Trophoblast cell (in vitro differentiated cells and primary cell): ENCODE data around the gene IVNS1ABP.

ENCODE experiments used
- DNase-seq, 2 donors: peaks; one replicate each; pipeline ENCODE4 v3.0.0-alpha.2; 2016
- H2AFZ ChIP-seq: 2 replicates; pipeline ENCODE4 v1.6.1; 2013; ENCODE audit warnings: low read length, moderate library complexity, mild to moderate bottlenecking; ENCODE audit not compliant: insufficient read depth, poor library complexity
- H2AK5ac ChIP-seq: 2 replicates; pipeline ENCODE4 v1.6.1; 2013; ENCODE audit warnings: mild to moderate bottlenecking, low read length
- H2BK120ac ChIP-seq: 2 replicates; pipeline ENCODE4 v1.6.1; 2013; ENCODE audit warnings: low read length, mild to moderate bottlenecking, moderate library complexity; ENCODE audit not compliant: insufficient read depth, poor library complexity
- H2BK12ac ChIP-seq: 2 replicates; pipeline ENCODE4 v1.6.1; 2013; ENCODE audit warnings: mild to moderate bottlenecking, low read length, moderate library complexity
- H2BK5ac ChIP-seq: 2 replicates; pipeline ENCODE4 v1.6.1; 2013; ENCODE audit warnings: low read length, low read depth, moderate library complexity, mild to moderate bottlenecking; ENCODE audit not compliant: poor library complexity
- H3K14ac ChIP-seq: 2 replicates; pipeline ENCODE4 v1.6.1; 2013; ENCODE audit warnings: mild to moderate bottlenecking, low read length
- H3K18ac ChIP-seq: 2 replicates; pipeline ENCODE4 v1.6.1; 2013; ENCODE audit warnings: mild to moderate bottlenecking, low read length
- H3K23ac ChIP-seq: 2 replicates; pipeline ENCODE4 v1.6.1; 2013; ENCODE audit warnings: low read length
- H3K27ac ChIP-seq: 2 replicates; pipeline ENCODE4 v1.5.1; 2013; ENCODE audit warnings: low read depth, mild to moderate bottlenecking, inconsistent platforms, low read length, moderate library complexity
- H3K27me3 ChIP-seq: 2 replicates; pipeline ENCODE4 v1.6.1; 2013; ENCODE audit warnings: inconsistent platforms, mild to moderate bottlenecking, low read length, moderate library complexity; ENCODE audit not compliant: insufficient read depth
- H3K36me3 ChIP-seq, 2 experiments: 1 replicate in 1 of 2; 2 replicates in 1 of 2; pipeline ENCODE4 v1.6.1; 2013; ENCODE audit warnings: low read length in 2 of 2, mild to moderate bottlenecking in 2 of 2, moderate library complexity in 1 of 2; ENCODE audit not compliant: insufficient read depth in 2 of 2, control insufficient read depth in 1 of 2
- H3K4ac ChIP-seq: 2 replicates; pipeline ENCODE4 v1.6.1; 2013; ENCODE audit warnings: low read depth, mild to moderate bottlenecking, low read length, moderate library complexity
- H3K4me1 ChIP-seq, 2 experiments: 1 replicate in 1 of 2; 2 replicates in 1 of 2; pipeline ENCODE4 v1.6.1; 2013; ENCODE audit warnings: low read length in 2 of 2, mild to moderate bottlenecking in 2 of 2, moderate library complexity in 1 of 2; ENCODE audit not compliant: insufficient read depth in 2 of 2, control insufficient read depth in 1 of 2
- H3K4me2 ChIP-seq: 2 replicates; pipeline ENCODE4 v1.6.1; 2013; ENCODE audit warnings: inconsistent platforms, mild to moderate bottlenecking, low read length, moderate library complexity
- H3K4me3 ChIP-seq: 2 replicates; pipeline ENCODE4 v1.5.1; 2013; ENCODE audit warnings: mild to moderate bottlenecking, low read depth, low read length, inconsistent platforms
- H3K79me1 ChIP-seq: one replicate; pipeline ENCODE4 v1.6.1; 2013; ENCODE audit warnings: low read length
- H3K79me2 ChIP-seq: 2 replicates; pipeline ENCODE4 v1.6.1; 2013; ENCODE audit warnings: low read length, mild to moderate bottlenecking; ENCODE audit not compliant: control insufficient read depth, insufficient read depth, poor library complexity
- H3K9ac ChIP-seq: 2 replicates; pipeline ENCODE4 v1.6.1; 2013; ENCODE audit warnings: mild to moderate bottlenecking, low read length
- H3K9me3 ChIP-seq: 2 replicates; pipeline ENCODE4 v1.6.1; 2013; ENCODE audit warnings: low read depth, mild to moderate bottlenecking, control low read depth, inconsistent platforms, low read length; ENCODE audit not compliant: insufficient read depth
- H4K12ac ChIP-seq: 2 replicates; pipeline ENCODE4 v1.6.1; 2013; ENCODE audit warnings: low read depth, mild to moderate bottlenecking, low read length, moderate library complexity
- H4K8ac ChIP-seq: 2 replicates; pipeline ENCODE4 v1.6.1; 2013; ENCODE audit warnings: low read depth, mild to moderate bottlenecking, low read length, moderate library complexity
- H4K91ac ChIP-seq: one replicate; pipeline ENCODE4 v1.6.1; 2013; ENCODE audit warnings: low read depth, mild to moderate bottlenecking, low read length, moderate library complexity
- WGBS: extraction: QIAGEN DNeasy Blood & Tissue Kit; methylation state at CpG from one replicate; pipeline ENCODE4 v1.1.7; 2013; ENCODE audit warnings: missing lambda C conversion rate; ENCODE audit not compliant: insufficient read length, insufficient coverage; ENCODE audit errors: extremely low coverage; 5-methylcytosine and 5-hydroxymethylcytosine counted together

The IVNS1ABP gene

DNA sequence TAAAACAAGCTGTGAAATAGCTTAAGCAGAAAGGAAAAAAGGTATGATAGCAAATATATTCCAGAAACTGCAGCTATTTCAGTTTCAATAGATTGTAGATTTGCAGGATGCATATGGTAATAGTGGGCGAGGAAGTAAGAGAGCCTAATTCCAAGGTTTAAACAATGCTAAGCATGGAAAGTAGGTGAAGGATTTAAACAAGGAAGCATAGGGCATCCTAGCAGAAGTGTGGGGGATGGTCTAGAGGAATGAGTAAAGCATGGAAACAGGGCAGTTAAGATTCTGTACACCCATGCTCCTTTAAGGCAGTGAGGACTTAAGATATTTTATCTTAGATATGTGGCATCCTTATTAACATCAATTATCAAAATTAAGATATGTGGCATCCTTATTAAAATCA lies 2.6 kb downstream of the IVNS1ABP start:
- Histone ChIP-seq H3K4me2 (peak overlapping the region; percentile 54), H4K8ac (no peak overlapping the region), H4K12ac (no peak overlapping the region), H3K4me3 (no peak overlapping the region), H3K4me1 (peaks cover 3 to 6% of the 10 kb centered on the region in 2 experiments), H4K91ac (no peak overlapping the region), H3K79me1 (peaks cover 23% of the 10 kb centered on the region), H3K27me3 (no peaks in the 10 kb centered on the region), H2BK5ac (no peak overlapping the region), H3K27ac (peak overlapping the region; percentile 1), H2AK5ac (no peak overlapping the region), H3K79me2 (peaks cover 16% of the 10 kb centered on the region), H2AFZ (no peak overlapping the region), H3K4ac (peak overlapping the region; percentile 94), H3K18ac (no peak overlapping the region), H3K14ac (no peak overlapping the region), H2BK120ac (no peak overlapping the region), H3K9ac (peak overlapping the region; percentile 70), H2BK12ac (no peak overlapping the region), H3K36me3 (peaks cover 7 to 8% of the 10 kb centered on the region in 2 experiments), H3K9me3 (no peaks in the 10 kb centered on the region), H3K23ac (no peak overlapping the region)
- no CpG with 5 or more reads among the region's 1 CpG for WGBS
- peak; percentile 11 to 71 for DNase-seq

- Histone ChIP-seq H2BK120ac (no peak overlapping the region), H2BK12ac (no peak overlapping the region), H3K9me3 (no peaks in the 10 kb centered on the region), H2AFZ (no peak overlapping the region), H3K79me2 (peaks cover 16% of the 10 kb centered on the region), H4K91ac (no peak overlapping the region), H2BK5ac (no peak overlapping the region), H3K36me3 (peaks cover 7 to 10% of the 10 kb centered on the region in 2 experiments), H3K4me2 (peak overlapping the region; percentile 70), H2AK5ac (no peak overlapping the region), H4K12ac (no peak overlapping the region), H3K18ac (no peak overlapping the region), H4K8ac (no peak overlapping the region), H3K4ac (peak overlapping the region; percentile 97), H3K79me1 (peaks cover 16% of the 10 kb centered on the region), H3K27me3 (no peaks in the 10 kb centered on the region), H3K9ac (peak overlapping the region; percentile 73), H3K14ac (no peak overlapping the region), H3K4me3 (no peak overlapping the region), H3K4me1 (peaks cover 0 to under 1% of the 10 kb centered on the region in 2 experiments), H3K23ac (no peak overlapping the region), H3K27ac (no peak overlapping the region)
- no CpG with 5 or more reads among the region's 4 CpGs for WGBS
- DNase-seq, result no peak
Measured at GRCh38 chr1:185312361-185313138, 4.5 kb downstream of the IVNS1ABP start.

DNA sequence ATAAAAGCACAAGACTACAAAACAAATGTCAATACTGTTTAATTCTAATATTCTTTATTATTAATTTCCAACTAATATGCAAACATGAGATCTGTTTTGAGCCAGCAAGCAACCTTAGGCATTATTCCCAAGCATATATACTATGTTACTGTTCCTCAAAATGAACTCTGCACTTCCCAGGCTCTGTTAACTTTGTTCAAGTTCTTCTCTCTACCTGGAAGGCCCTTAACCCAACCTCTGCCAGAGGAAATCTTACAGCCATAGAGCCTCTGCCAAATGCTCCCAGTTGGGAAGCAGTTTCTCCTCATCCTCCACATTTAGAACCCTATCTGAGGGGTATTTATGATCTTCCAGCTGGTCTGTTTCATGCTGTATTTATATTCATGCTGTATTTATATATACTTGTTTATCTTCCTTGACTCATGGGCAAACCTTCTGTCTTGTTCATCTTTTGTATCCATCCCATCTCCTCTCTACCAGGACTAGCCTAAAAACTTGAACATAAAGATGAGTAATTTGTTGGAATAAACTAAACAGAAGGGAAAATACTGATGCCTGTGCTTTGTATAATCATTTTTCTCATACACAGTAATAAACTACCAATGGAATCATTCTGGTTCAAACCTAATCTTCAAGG lies 5.3 kb downstream of the IVNS1ABP start:
- Histone ChIP-seq H2AFZ (no peak overlapping the region), H2BK5ac (no peak overlapping the region), H3K9me3 (no peaks in the 10 kb centered on the region), H2BK12ac (no peak overlapping the region), H3K9ac (no peak overlapping the region), H3K27me3 (no peaks in the 10 kb centered on the region), H3K18ac (no peak overlapping the region), H3K23ac (no peak overlapping the region), H4K8ac (no peak overlapping the region), H3K4me1 (no peaks in the 10 kb centered on the region), H3K36me3 (peaks cover 7 to 12% of the 10 kb centered on the region in 2 experiments), H3K4ac (peak overlapping the region; percentile 49), H3K4me3 (no peak overlapping the region), H3K4me2 (peak overlapping the region; percentile 62), H3K27ac (no peak overlapping the region), H3K79me2 (peaks cover 13% of the 10 kb centered on the region), H2BK120ac (no peak overlapping the region), H3K79me1 (peaks cover 11% of the 10 kb centered on the region), H3K14ac (no peak overlapping the region), H4K12ac (no peak overlapping the region), H2AK5ac (no peak overlapping the region), H4K91ac (no peak overlapping the region)
- DNase-seq, result no peak

DNA sequence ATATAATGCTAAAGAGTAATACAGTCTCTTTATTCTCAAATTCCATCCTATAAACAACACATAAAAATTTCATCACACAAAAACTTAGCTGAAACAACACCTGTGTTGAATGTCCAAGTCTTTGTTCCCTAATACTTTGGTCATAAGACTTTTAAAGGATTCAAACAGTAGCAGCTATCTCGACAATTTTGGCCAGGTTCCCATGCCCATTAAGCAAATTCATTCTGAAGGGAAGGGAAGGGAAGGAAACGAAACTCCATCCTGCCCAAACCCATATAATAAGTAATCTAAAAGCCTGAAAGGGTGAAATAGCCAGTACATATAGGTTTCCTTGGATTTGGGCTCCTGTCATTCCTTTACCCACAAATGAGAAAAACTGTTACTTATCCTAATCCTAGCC lies 7.5 kb downstream of the IVNS1ABP start:
- Histone ChIP-seq H2AK5ac (no peak overlapping the region), H4K91ac (no peak overlapping the region), H3K14ac (no peak overlapping the region), H4K8ac (no peak overlapping the region), H3K4me1 (no peaks in the 10 kb centered on the region), H3K23ac (no peak overlapping the region), H3K27me3 (no peaks in the 10 kb centered on the region), H2BK5ac (no peak overlapping the region), H3K4ac (peak overlapping the region; percentile 89), H3K4me3 (no peak overlapping the region), H3K4me2 (no peak overlapping the region), H3K79me1 (no peaks in the 10 kb centered on the region), H3K18ac (no peak overlapping the region), H4K12ac (no peak overlapping the region), H2BK12ac (no peak overlapping the region), H2AFZ (no peak overlapping the region), H3K36me3 (peaks cover 10 to 21% of the 10 kb centered on the region in 2 experiments), H3K9ac (no peak overlapping the region), H2BK120ac (no peak overlapping the region), H3K79me2 (peaks cover 2% of the 10 kb centered on the region), H3K9me3 (no peaks in the 10 kb centered on the region), H3K27ac (no peak overlapping the region)
- no peak for DNase-seq
- no CpG with 5 or more reads among the region's 2 CpGs for WGBS
